ENCODE results near the gene PDE4D. TPM values are rescaled to one million over a fixed set of nuclear protein-coding genes. Genes with fewer than 3 reads are reported as not detected.

The PDE4D gene
- total RNA-seq, 1 donor from 2014 or later: 44.8 TPM

- Histone ChIP-seq H3K4me1 (no peaks in the 10 kb centered on the region), H3K27ac (no peak overlapping the region), H3K36me3 (no peaks in the 10 kb centered on the region), H3K27me3 (no peaks in the 10 kb centered on the region), H3K4me3 (no peak overlapping the region), H3K9me3 (no peaks in the 10 kb centered on the region)
- intact Hi-C loops (cut with DNase I): no loop called here
- no peak for TF ChIP-seq CTCF (IDR thresholded peaks at IDR 0.05)
- no peak for DNase-seq (ENCODE audit: low spot score in 2 of 2)
These were observed 166.3 kb downstream of the PDE4D start for GRCh38 chr5:59727186-59727585.

- intact Hi-C loops (cut with DNase I): no loop called here
- Histone ChIP-seq H3K9me3 (no peaks in the 10 kb centered on the region), H3K27ac (no peak overlapping the region), H3K36me3 (no peaks in the 10 kb centered on the region), H3K27me3 (no peaks in the 10 kb centered on the region), H3K4me1 (no peaks in the 10 kb centered on the region), H3K4me3 (no peak overlapping the region)
- no peak for DNase-seq (ENCODE audit: low spot score in 2 of 2)
- no peak for TF ChIP-seq CTCF (IDR thresholded peaks at IDR 0.05)
These were observed 168.1 kb downstream of the PDE4D start for GRCh38 chr5:59725392-59725767.

DNA sequence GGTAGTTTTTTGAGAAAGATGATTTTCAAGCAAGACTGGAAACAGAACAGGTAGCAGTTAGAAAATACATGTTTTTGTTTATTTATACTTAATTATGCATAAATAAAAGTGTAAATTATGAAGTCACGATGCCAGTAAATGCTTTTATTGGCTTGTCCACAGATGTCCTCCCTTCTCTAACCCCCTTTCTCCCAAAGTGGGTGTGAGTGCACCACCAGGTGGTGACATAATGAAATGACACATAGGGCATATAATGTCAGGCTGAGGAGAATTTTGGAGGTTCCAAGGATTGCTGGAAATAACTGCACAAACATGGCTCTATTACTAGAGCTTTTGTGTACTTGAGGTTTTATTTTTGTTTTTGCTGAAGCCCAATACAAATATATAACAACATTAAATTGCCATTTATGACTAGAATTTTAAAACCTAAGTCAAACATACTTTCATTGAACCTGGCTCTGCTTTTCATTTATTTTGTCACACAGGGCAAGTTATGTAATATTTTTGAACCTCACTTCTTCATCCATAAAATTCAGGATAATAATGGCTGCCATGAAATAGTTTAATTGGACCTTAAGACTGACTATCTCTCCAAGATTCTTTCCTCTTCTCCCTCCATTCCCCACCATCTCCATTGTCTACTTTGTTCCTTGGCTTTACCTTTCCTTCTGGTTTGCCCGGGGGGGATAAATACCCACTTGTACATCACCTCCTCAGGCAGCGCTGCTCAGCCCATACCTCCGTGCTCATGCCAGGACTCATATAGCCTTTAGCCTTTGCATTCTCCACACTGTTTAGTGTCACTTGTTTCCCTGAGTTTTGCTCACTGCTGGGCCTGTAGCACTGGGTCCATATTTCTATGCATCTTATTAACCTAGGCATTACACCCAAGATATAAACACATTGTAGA lies 168.8 kb downstream of the PDE4D start:
- intact Hi-C loops (cut with DNase I): no loop called here
- H3K27me3 ChIP-seq: no peaks in the 10 kb centered on the region
- no peak overlapping the region for H3K27ac ChIP-seq
- no peaks in the 10 kb centered on the region for H3K36me3 ChIP-seq
- TF ChIP-seq CTCF (IDR thresholded peaks at IDR 0.05): peak in 2 of 3 experiments; percentile 27 to 30
- H3K4me1 ChIP-seq: no peaks in the 10 kb centered on the region
- no peak for DNase-seq (ENCODE audit: low spot score in 2 of 2)
- H3K9me3 ChIP-seq: no peaks in the 10 kb centered on the region
- H3K4me3 ChIP-seq: no peak overlapping the region

- Histone ChIP-seq H3K9me3 (no peaks in the 10 kb centered on the region), H3K36me3 (no peaks in the 10 kb centered on the region), H3K4me1 (no peaks in the 10 kb centered on the region), H3K27ac (no peak overlapping the region), H3K27me3 (no peaks in the 10 kb centered on the region), H3K4me3 (no peak overlapping the region)
- intact Hi-C loops (cut with DNase I): no loop called here
- TF ChIP-seq CTCF (IDR thresholded peaks at IDR 0.05): no peak
- DNase-seq (ENCODE audit: low spot score in 2 of 2): no peak
These were observed 170.7 kb downstream of the PDE4D start for GRCh38 chr5:59722874-59723273.

DNA sequence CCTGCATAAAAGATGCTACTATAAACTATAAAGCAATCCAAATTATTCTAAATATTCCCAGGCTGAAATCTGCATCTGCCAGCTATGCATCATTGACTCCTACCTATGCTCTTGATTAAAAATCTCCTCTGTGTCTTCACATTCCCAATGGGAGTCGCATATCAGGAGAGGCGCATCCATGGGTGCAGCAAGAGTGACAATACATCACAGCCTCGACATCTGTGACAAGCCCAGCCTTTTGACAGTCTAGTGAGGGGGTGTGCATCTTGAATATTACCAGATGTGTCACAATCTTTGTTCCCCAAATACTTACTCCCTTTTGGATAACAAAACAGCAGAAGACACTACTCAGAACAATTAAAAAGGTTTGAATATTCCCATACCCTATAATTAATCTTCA lies 171.8 kb downstream of the PDE4D start:
- H3K9me3 ChIP-seq: no peaks in the 10 kb centered on the region
- no peaks in the 10 kb centered on the region for H3K4me1 ChIP-seq
- intact Hi-C loops (cut with DNase I): no loop called here
- no peak overlapping the region for H3K4me3 ChIP-seq
- H3K27ac ChIP-seq: no peak overlapping the region
- no peak for TF ChIP-seq CTCF (IDR thresholded peaks at IDR 0.05)
- H3K36me3 ChIP-seq: no peaks in the 10 kb centered on the region
- DNase-seq (ENCODE audit: low spot score in 2 of 2): no peak
- H3K27me3 ChIP-seq: no peaks in the 10 kb centered on the region
